ENCODE results near the gene SORD. TPM values are rescaled to one million over a fixed set of nuclear protein-coding genes. Genes with fewer than 3 reads are reported as not detected.
A peak's percentile ranks its signal among the peaks of the same experiment; 100 is the strongest.

The SORD gene
- total RNA-seq, 1 donor from 2014 or later, result 54.8 TPM

DNA sequence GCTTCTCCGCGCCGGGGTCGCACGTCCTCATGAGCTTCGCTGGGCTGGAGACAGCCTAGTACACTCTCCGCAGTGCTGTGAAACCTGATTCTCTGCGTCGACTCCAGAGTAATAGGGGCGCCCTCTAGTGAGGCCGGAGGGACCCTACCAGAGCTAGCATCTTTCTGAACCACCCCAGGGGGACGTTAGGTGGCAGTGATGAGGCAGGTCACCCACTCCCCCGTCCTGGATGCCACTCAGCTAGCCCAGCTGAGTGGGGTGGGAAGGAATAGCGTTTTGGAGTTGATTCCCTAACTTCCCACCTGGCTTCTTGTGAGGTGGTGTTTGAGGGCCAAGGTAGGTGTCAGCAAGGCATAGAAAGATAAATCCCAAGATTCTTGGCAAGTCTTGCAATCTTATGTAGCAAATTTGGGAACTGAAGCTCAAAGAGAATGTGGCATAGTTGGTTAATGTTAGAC, 95.2 kb downstream of the SORD start:
- TF ChIP-seq, protein P1, sequence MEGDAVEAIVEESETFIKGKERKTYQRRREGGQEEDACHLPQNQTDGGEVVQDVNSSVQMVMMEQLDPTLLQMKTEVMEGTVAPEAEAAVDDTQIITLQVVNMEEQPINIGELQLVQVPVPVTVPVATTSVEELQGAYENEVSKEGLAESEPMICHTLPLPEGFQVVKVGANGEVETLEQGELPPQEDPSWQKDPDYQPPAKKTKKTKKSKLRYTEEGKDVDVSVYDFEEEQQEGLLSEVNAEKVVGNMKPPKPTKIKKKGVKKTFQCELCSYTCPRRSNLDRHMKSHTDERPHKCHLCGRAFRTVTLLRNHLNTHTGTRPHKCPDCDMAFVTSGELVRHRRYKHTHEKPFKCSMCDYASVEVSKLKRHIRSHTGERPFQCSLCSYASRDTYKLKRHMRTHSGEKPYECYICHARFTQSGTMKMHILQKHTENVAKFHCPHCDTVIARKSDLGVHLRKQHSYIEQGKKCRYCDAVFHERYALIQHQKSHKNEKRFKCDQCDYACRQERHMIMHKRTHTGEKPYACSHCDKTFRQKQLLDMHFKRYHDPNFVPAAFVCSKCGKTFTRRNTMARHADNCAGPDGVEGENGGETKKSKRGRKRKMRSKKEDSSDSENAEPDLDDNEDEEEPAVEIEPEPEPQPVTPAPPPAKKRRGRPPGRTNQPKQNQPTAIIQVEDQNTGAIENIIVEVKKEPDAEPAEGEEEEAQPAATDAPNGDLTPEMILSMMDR (conservative IDR thresholded peaks at IDR 0.05), result peak; percentile 99
- Mint-ChIP-seq H3K4me1 (peaks cover 6% of the 10 kb centered on the region), H3K36me3 (ENCODE audit: low read depth) (no peaks in the 10 kb centered on the region), H3K27ac (ENCODE audit: unreplicated experiment) (no peak overlapping the region), H3K9me3 (peaks cover 4% of the 10 kb centered on the region), H3K4me3 (no peak overlapping the region), H3K27me3 (ENCODE audit: low read depth) (peaks cover 70% of the 10 kb centered on the region)
- DNase-seq (ENCODE audit: low read depth, low spot score), result peak; percentile 89

- TF ChIP-seq, protein P1 (conservative IDR thresholded peaks at IDR 0.05), result no peak
- Mint-ChIP-seq H3K27ac (ENCODE audit: unreplicated experiment) (no peak overlapping the region), H3K4me3 (no peak overlapping the region), H3K27me3 (ENCODE audit: low read depth) (peaks cover 70% of the 10 kb centered on the region), H3K36me3 (ENCODE audit: low read depth) (no peaks in the 10 kb centered on the region), H3K4me1 (peaks cover 6% of the 10 kb centered on the region), H3K9me3 (peaks cover 4% of the 10 kb centered on the region)
- no peak for DNase-seq (ENCODE audit: low read depth, low spot score)
These were observed 96.0 kb downstream of the SORD start for GRCh38 chr15:45118996-45119395.

DNA sequence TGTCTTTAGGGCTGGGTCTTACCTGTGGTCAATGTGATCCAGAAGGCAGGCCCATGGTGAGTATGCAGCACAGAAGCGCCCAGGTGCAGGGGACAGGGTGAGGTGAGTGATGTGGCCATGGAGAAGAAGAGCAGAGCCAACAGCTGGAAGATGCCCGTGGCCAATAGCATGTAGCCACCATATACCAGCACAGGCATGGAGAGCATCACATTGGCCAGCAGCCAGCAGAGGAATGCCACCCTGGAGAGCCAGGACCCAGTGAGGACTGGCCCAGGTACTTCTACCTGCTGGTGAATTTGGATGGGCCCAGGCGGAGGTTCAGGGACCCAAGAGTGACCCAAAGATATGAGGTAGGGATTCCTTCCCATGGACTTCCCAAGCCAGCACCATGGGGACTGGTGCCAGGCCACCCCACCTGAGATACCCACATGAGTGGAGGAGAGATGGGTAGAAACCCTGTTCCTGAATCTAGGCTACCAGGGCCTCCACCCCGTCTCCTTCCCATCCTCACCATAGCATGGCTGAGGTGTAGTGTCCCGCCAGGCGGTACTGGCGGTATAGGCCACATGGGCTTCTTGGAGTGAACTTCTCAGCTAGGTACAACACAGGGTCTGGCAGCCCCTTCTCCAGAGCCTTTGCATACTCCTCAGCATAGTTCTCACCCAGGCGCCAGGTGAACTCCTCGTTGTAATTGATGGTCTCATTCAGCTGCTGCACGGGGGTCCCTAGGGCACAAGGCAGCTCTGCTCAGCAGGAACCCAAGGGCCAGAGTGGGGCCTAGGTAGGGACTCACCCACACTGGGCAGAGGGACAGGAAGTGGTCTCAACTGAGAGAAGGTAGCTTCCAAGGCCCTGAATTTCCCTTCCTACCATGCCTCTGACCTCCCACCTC, 97.3 kb downstream of the SORD start:
- peaks cover 4% of the 10 kb centered on the region for H3K9me3 Mint-ChIP-seq
- H3K36me3 Mint-ChIP-seq (ENCODE audit: low read depth), result no peaks in the 10 kb centered on the region
- no peak for DNase-seq (ENCODE audit: low read depth, low spot score)
- no peak overlapping the region for H3K27ac Mint-ChIP-seq (ENCODE audit: unreplicated experiment)
- H3K4me3 Mint-ChIP-seq, result no peak overlapping the region
- H3K4me1 Mint-ChIP-seq, result peaks cover 6% of the 10 kb centered on the region
- H3K27me3 Mint-ChIP-seq (ENCODE audit: low read depth), result peaks cover 69% of the 10 kb centered on the region
- TF ChIP-seq, protein P1 (conservative IDR thresholded peaks at IDR 0.05), result no peak

- Mint-ChIP-seq H3K4me3 (no peak overlapping the region), H3K27ac (ENCODE audit: unreplicated experiment) (no peak overlapping the region), H3K27me3 (ENCODE audit: low read depth) (peaks cover 69% of the 10 kb centered on the region), H3K4me1 (peaks cover 6% of the 10 kb centered on the region), H3K36me3 (ENCODE audit: low read depth) (no peaks in the 10 kb centered on the region), H3K9me3 (peaks cover 4% of the 10 kb centered on the region)
- DNase-seq (ENCODE audit: low read depth, low spot score), result no peak
- TF ChIP-seq, protein P1 (conservative IDR thresholded peaks at IDR 0.05), result no peak
These were observed 98.0 kb downstream of the SORD start for GRCh38 chr15:45121020-45121419.

- DNase-seq (ENCODE audit: low read depth, low spot score), result no peak
- Mint-ChIP-seq H3K27me3 (ENCODE audit: low read depth) (peaks cover 73% of the 10 kb centered on the region), H3K9me3 (peaks cover 4% of the 10 kb centered on the region), H3K27ac (ENCODE audit: unreplicated experiment) (peak overlapping the region; percentile 57), H3K4me1 (peaks cover 6% of the 10 kb centered on the region), H3K36me3 (ENCODE audit: low read depth) (no peaks in the 10 kb centered on the region), H3K4me3 (no peak overlapping the region)
- TF ChIP-seq, protein P1 (conservative IDR thresholded peaks at IDR 0.05), result no peak
These were observed 98.9 kb downstream of the SORD start for GRCh38 chr15:45121706-45122417.
